Transverse colon (tissue), 4 donors: ENCODE data around the gene GMDS. TPM values are rescaled to one million over a fixed set of nuclear protein-coding genes. Genes with fewer than 3 reads are reported as not detected.

Experiments
- DNase-seq: peaks from one replicate; pipeline ENCODE4 v3.0.0-alpha.2; 2019
- H3K27ac ChIP-seq, 4 donors: fragments of 200-600 bp; sonication (generic); 2 replicates each; pipeline ENCODE4 v1.5.1; 2016 to 2018; ENCODE audit warnings: inconsistent platforms in 4 of 4
- H3K27me3 ChIP-seq: fragments of 200-600 bp; sonication (generic); 2 replicates; pipeline ENCODE4 v1.5.1; 2017; ENCODE audit warnings: inconsistent platforms
- H3K36me3 ChIP-seq, 4 donors: fragments of 200-600 bp; sonication (generic); 2 replicates each; pipeline ENCODE4 v1.5.1; 2017 to 2019; ENCODE audit warnings: inconsistent platforms in 4 of 4
- H3K4me1 ChIP-seq, 4 donors: fragments of 200-600 bp; sonication (generic); 2 replicates each; pipeline ENCODE4 v1.5.1; 2017 to 2020; ENCODE audit warnings: inconsistent platforms in 4 of 4
- H3K4me3 ChIP-seq, 4 donors: fragments of 200-600 bp; sonication (generic); 1 replicate in 1 of 4; 2 replicates in 3 of 4; pipeline versions ENCODE4 v1.5.1 to v1.6.1; 2017 to 2019; ENCODE audit warnings: inconsistent platforms in 4 of 4
- H3K9me3 ChIP-seq, 2 donors: fragments of 200-600 bp; sonication (generic); 2 replicates each; pipeline ENCODE4 v1.5.1; 2017 to 2019; ENCODE audit warnings: inconsistent platforms in 2 of 2
- EP300 ChIP-seq: sonication (generic); formaldehyde crosslinking; IDR thresholded peaks from one replicate; pipeline ENCODE4 v1.6.1; 2017; ENCODE audit warnings: antibody characterized with exemption, low read depth
- POLR2A ChIP-seq: fragments of 450-650 bp; IDR thresholded peaks from one replicate; pipeline ENCODE4 v1.6.1; 2016; ENCODE audit warnings: antibody characterized with exemption, mild to moderate bottlenecking, moderate library complexity
- POLR2AphosphoS5 ChIP-seq, 3 donors: sonication (generic); formaldehyde crosslinking; IDR thresholded peaks; one replicate each; pipeline ENCODE4 v1.6.1; 2016; ENCODE audit warnings: antibody characterized with exemption in 3 of 3
- WGBS, 2 donors: methylation state at CpG; one replicate each; pipeline ENCODE4 v1.1.5; 2018; ENCODE audit warnings: low coverage in 1 of 2; 5-methylcytosine and 5-hydroxymethylcytosine counted together
- in situ Hi-C, 4 donors: fragments of 200-750 bp; cut with MboI; loops; one replicate each; pipeline versions ENCODE4 v1.15.0 to v1.15.1; 2017; ENCODE audit warnings: low sequenced_read_pairs in 3 of 4, low pct_ligation_motif_present in 1 of 4, low pct_unique_long_range_greater_than_20kb in 1 of 4
- intact Hi-C: fragments of 100-400 bp; cut with DNase I; formaldehyde crosslinking; loops from one replicate; pipeline ENCODE4 v1.15.1; 2023; ENCODE audit warnings: low total_unique reads
- total RNA-seq, 4 donors: library from RNA; depleted of rRNA; stranded (reverse); fragments of >200 nt; gene quantifications; one replicate each; pipeline ENCODE4 v1.1.0, GENCODE V29; 2016
- TF ChIP-seq, protein P1 (sequence below), 5 experiments: fragments of 200-600 bp in 3 of 5; fragments of 450-650 bp in 2 of 5; sonication (generic) in 3 of 5; IDR thresholded peaks; 1 replicate in 2 of 5; 2 replicates in 3 of 5; pipeline ENCODE4 v1.5.1; 2016 to 2017; ENCODE audit warnings: antibody characterized with exemption in 5 of 5, inconsistent platforms in 3 of 5, mild to moderate bottlenecking in 2 of 5, moderate library complexity in 1 of 5

Gene GMDS
- total RNA-seq, 4 donors from 2014 or later = 66.2 to 546 (median 102) TPM

DNA sequence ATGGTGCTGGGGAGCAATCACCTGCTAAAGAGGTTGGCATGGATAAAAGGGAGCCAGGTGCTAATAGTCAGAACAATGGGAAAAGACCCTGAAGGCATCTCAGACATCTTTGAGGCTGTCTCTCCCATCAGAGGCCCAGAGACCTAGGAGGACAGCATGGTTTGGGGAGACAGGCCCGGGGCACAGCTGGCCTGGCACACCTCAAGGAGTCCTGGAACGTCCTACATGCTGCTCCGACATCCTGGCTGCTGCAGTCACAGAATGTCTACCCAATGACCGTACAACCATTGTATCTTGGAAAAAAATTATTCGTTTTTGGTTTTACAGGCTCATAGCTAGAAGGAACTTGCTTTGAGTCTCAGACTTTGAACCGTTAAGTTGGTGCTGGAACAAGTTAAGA is 4.4 kb downstream of the GMDS start:
- Histone ChIP-seq H3K27ac (peak overlapping the region in 1 of 4 donors; percentile 5), H3K36me3 (no peaks in the 10 kb centered on the region), H3K4me1 (peaks cover 0 to 49% (median 5%) of the 10 kb centered on the region in 4 donors), H3K4me3 (no peak overlapping the region), H3K9me3 (no peaks in the 10 kb centered on the region), H3K27me3 (no peaks in the 10 kb centered on the region)
- in situ Hi-C loops (no loop called here), intact Hi-C loops (no loop called here)
- WGBS, 2 donors = 93 to 100% methylated on average over 3 to 6 of the region's 6 CpGs
- TF ChIP-seq, protein P1, sequence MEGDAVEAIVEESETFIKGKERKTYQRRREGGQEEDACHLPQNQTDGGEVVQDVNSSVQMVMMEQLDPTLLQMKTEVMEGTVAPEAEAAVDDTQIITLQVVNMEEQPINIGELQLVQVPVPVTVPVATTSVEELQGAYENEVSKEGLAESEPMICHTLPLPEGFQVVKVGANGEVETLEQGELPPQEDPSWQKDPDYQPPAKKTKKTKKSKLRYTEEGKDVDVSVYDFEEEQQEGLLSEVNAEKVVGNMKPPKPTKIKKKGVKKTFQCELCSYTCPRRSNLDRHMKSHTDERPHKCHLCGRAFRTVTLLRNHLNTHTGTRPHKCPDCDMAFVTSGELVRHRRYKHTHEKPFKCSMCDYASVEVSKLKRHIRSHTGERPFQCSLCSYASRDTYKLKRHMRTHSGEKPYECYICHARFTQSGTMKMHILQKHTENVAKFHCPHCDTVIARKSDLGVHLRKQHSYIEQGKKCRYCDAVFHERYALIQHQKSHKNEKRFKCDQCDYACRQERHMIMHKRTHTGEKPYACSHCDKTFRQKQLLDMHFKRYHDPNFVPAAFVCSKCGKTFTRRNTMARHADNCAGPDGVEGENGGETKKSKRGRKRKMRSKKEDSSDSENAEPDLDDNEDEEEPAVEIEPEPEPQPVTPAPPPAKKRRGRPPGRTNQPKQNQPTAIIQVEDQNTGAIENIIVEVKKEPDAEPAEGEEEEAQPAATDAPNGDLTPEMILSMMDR (IDR thresholded peaks at IDR 0.05) = no peak
- TF ChIP-seq EP300 (no peak), POLR2AphosphoS5 (IDR thresholded peaks at IDR 0.05) (no peak), POLR2A (no peak)
- no peak for DNase-seq

- Histone ChIP-seq H3K36me3 (no peaks in the 10 kb centered on the region), H3K27me3 (no peaks in the 10 kb centered on the region), H3K4me3 (no peak overlapping the region), H3K9me3 (no peaks in the 10 kb centered on the region), H3K4me1 (peaks cover 0 to 24% (median 5%) of the 10 kb centered on the region in 4 donors), H3K27ac (no peak overlapping the region)
- no peak for TF ChIP-seq EP300
- no peak for TF ChIP-seq POLR2AphosphoS5 (IDR thresholded peaks at IDR 0.05)
- TF ChIP-seq, protein P1 (IDR thresholded peaks at IDR 0.05) = no peak
- TF ChIP-seq POLR2A = no peak
- 40 to 50% methylated on average over 1 of the region's 1 CpG for WGBS, 2 donors
- in situ Hi-C loops (no loop called here), intact Hi-C loops (no loop called here)
- no peak for DNase-seq
Measured at GRCh38 chr6:2237001-2237400, 8.4 kb downstream of the GMDS start.

DNA sequence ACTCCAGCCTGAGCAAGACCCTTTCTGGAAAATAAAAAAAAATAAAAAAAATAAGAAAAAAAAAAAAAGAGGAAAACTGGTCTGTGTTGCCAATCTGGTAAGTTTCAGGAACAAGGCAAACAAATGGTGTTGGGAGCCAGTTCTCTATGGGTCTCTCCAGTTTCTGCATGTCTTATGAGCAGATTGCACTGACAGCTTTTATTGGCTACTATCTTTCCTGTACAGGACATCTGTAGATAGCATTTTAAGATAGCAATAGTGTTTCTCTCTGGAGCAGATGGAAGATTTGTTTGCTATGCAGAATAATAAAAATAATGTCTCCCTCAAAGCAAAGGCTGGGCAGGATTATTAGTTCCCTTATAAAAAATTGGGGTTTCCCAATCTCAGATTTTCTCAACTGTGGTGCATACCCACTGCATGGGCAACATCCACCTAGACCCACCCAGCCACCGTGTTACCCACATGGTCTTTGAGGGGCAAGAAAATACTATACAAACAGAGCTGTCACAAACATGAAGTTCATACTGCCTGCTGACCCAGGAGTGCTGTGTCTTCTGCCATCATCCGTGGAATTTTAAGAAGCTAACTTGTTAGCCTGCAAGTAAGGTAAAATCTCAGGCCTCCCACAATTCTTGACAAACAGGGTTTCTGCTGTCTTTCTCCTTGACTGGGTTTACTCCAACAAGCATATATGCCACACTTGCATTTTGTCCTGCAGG is 9.5 kb downstream of the GMDS start:
- intact Hi-C loops = no loop called here
- WGBS, 2 donors = 83 to 87% methylated on average over 2 of the region's 2 CpGs
- H3K27ac ChIP-seq = no peak overlapping the region
- no peak for DNase-seq
- TF ChIP-seq EP300 (no peak), POLR2A (no peak), POLR2AphosphoS5 (IDR thresholded peaks at IDR 0.05) (no peak)
- TF ChIP-seq, protein P1 (IDR thresholded peaks at IDR 0.05) = no peak
- no peaks in the 10 kb centered on the region for H3K9me3 ChIP-seq
- peaks cover 0 to 30% (median 12%) of the 10 kb centered on the region in 4 donors for H3K4me1 ChIP-seq
- H3K36me3 ChIP-seq = no peaks in the 10 kb centered on the region
- no peaks in the 10 kb centered on the region for H3K27me3 ChIP-seq
- in situ Hi-C loops = no loop called here
- no peak overlapping the region for H3K4me3 ChIP-seq

GRCh38 chr6:2232445-2232844 is 13.0 kb downstream of the GMDS start:
- Histone ChIP-seq H3K27ac (no peak overlapping the region), H3K9me3 (no peaks in the 10 kb centered on the region), H3K4me3 (no peak overlapping the region), H3K36me3 (no peaks in the 10 kb centered on the region), H3K4me1 (peaks cover 0 to 15% (median 10%) of the 10 kb centered on the region in 4 donors), H3K27me3 (no peaks in the 10 kb centered on the region)
- in situ Hi-C loops = no loop called here
- DNase-seq = no peak
- TF ChIP-seq POLR2AphosphoS5 (IDR thresholded peaks at IDR 0.05) = no peak
- no peak for TF ChIP-seq POLR2A
- TF ChIP-seq EP300 = no peak
- TF ChIP-seq, protein P1 (IDR thresholded peaks at IDR 0.05) = no peak
- WGBS, 2 donors = 88% methylated on average over 4 to 9 of the region's 9 CpGs
- intact Hi-C loops = no loop called here
